H1 (cell line): ENCODE measurements around the gene AK2. TPM values are rescaled to one million over a fixed set of nuclear protein-coding genes. Genes with fewer than 3 reads are reported as not detected.

ENCODE experiments used
- CTCF ChIA-PET: fragments of 300-600 bp; sonication (Branson Sonifier 250); formaldehyde crosslinking; loops from one replicate; lab custom pipeline; 2021; ENCODE audit not compliant: partially characterized antibody; lab: Charles Lee
- POLR2A ChIA-PET: fragments of 300-600 bp; sonication (Branson Sonifier 250); formaldehyde crosslinking; loops from one replicate; lab custom pipeline; 2021; ENCODE audit warnings: inconsistent platforms; ENCODE audit not compliant: partially characterized antibody; lab: Charles Lee
- DNase-seq, 2 experiments: peaks; one replicate each; pipeline versions ENCODE4 v3.0.0 to v3.0.0-alpha.2; 2010 to 2022; ENCODE audit warnings: low spot score in 2 of 2, low read depth in 1 of 2, mixed read lengths in 1 of 2
- FAIRE-seq: peaks from 2 replicates; lab custom pipeline; 2011; peaks lifted over from hg19 to GRCh38; lab: Jason Lieb, UNC
- H2AFZ ChIP-seq: 2 replicates; pipeline ENCODE4 v1.8.1; 2012; ENCODE audit warnings: low read length, inconsistent platforms
- H2AK5ac ChIP-seq: 2 replicates; pipeline ENCODE4 v1.6.1; 2013; ENCODE audit warnings: low read depth, low read length
- H2BK120ac ChIP-seq: replicated peaks from 2 replicates; pipeline ENCODE3; 2013; ENCODE audit warnings: low read depth, low read length, inconsistent platforms
- H2BK12ac ChIP-seq: 2 replicates; pipeline ENCODE4 v1.6.1; 2013; ENCODE audit warnings: low read depth, low read length
- H2BK15ac ChIP-seq: 2 replicates; pipeline ENCODE4 v1.6.1; 2013; ENCODE audit warnings: low read length
- H2BK20ac ChIP-seq: 2 replicates; pipeline ENCODE4 v1.6.1; 2013; ENCODE audit warnings: low read length
- H2BK5ac ChIP-seq: 2 replicates; pipeline ENCODE4 v1.6.1; 2013; ENCODE audit warnings: low read depth, low read length
- H3K14ac ChIP-seq: 2 replicates; pipeline ENCODE4 v1.6.1; 2013; ENCODE audit warnings: inconsistent platforms; ENCODE audit not compliant: insufficient read length
- H3K18ac ChIP-seq: 2 replicates; pipeline ENCODE4 v1.6.1; 2013; ENCODE audit warnings: low read length; ENCODE audit errors: extremely low read depth
- H3K23ac ChIP-seq: 2 replicates; pipeline ENCODE4 v1.6.1; 2013; ENCODE audit warnings: inconsistent platforms; ENCODE audit not compliant: insufficient read length
- H3K23me2 ChIP-seq: 2 replicates; pipeline ENCODE4 v1.6.1; 2013; ENCODE audit warnings: low read depth, low read length
- H3K27ac ChIP-seq: 2 replicates; pipeline ENCODE4 v1.6.1; 2011; ENCODE audit warnings: low read depth, low read length, inconsistent platforms
- H3K27me3 ChIP-seq, 4 experiments: replicated peaks in 1 of 4; 1 replicate in 1 of 4; 2 replicates in 3 of 4; pipeline versions ENCODE4 v1.6.1 to v1.8.1; 2011 to 2013; ENCODE audit warnings: low read length in 3 of 4, mild to moderate bottlenecking in 3 of 4, inconsistent platforms in 2 of 4, mixed read lengths in 2 of 4, moderate library complexity in 1 of 4; ENCODE audit not compliant: control insufficient read depth in 3 of 4, insufficient read depth in 3 of 4; ENCODE audit errors: extremely low read depth in 1 of 4
- H3K36me3 ChIP-seq, 4 experiments: 2 replicates each; pipeline versions ENCODE4 v1.6.1 to v1.8.1; 2011 to 2013; ENCODE audit warnings: mild to moderate bottlenecking in 4 of 4, low read length in 3 of 4, moderate library complexity in 2 of 4, control low read depth in 1 of 4, inconsistent platforms in 1 of 4; ENCODE audit not compliant: insufficient read depth in 4 of 4, control insufficient read depth in 2 of 4
- H3K4ac ChIP-seq: replicated peaks from 2 replicates; pipeline ENCODE3; 2013; ENCODE audit warnings: low read length, low read depth, mixed read lengths, inconsistent platforms; ENCODE audit not compliant: insufficient read length
- H3K4me1 ChIP-seq, 4 experiments: replicated peaks in 1 of 4; 1 replicate in 1 of 4; 2 replicates in 3 of 4; pipeline versions ENCODE4 v1.6.1 to v1.8.1; 2011 to 2013; ENCODE audit warnings: low read length in 3 of 4, inconsistent platforms in 2 of 4, mixed read lengths in 1 of 4; ENCODE audit not compliant: insufficient read depth in 4 of 4, control insufficient read depth in 3 of 4
- H3K4me2 ChIP-seq, 2 experiments: 2 replicates each; pipeline versions ENCODE4 v1.6.1 to v1.8.1; 2011 to 2013; ENCODE audit warnings: low read depth in 2 of 2, low read length in 2 of 2, control low read depth in 1 of 2, inconsistent platforms in 1 of 2, mild to moderate bottlenecking in 1 of 2; ENCODE audit not compliant: insufficient read depth in 1 of 2
- H3K4me3 ChIP-seq, 4 experiments: fragments of 200-600, 300-600 bp in 1 of 4; sonication (generic), shearing (Covaris generic), sonication (Bioruptor Twin) in 1 of 4; 2 replicates each; pipeline versions ENCODE4 v1.5.1 to v1.8.1; 2011 to 2016; ENCODE audit warnings: low read length in 4 of 4, low read depth in 3 of 4, control low read depth in 2 of 4, inconsistent platforms in 2 of 4, mild to moderate bottlenecking in 2 of 4, mixed read lengths in 1 of 4, moderate library complexity in 1 of 4; ENCODE audit not compliant: insufficient read depth in 2 of 4; ENCODE audit errors: extremely low read depth in 1 of 4
- H3K56ac ChIP-seq: replicated peaks from 2 replicates; pipeline ENCODE3; 2013; ENCODE audit warnings: low read depth, mild to moderate bottlenecking, mixed read lengths, low read length, inconsistent platforms; ENCODE audit not compliant: insufficient read length
- H3K79me1 ChIP-seq: 2 replicates; pipeline ENCODE4 v1.6.1; 2013; ENCODE audit warnings: low read depth, low read length, control low read depth
- H3K79me2 ChIP-seq, 2 experiments: 2 replicates each; pipeline versions ENCODE4 v1.6.1 to v1.8.1; 2012 to 2013; ENCODE audit warnings: low read length in 2 of 2, mild to moderate bottlenecking in 2 of 2, inconsistent platforms in 1 of 2; ENCODE audit not compliant: insufficient read depth in 2 of 2, control insufficient read depth in 1 of 2
- H3K9ac ChIP-seq, 4 experiments: replicated peaks in 1 of 4; 1 replicate in 1 of 4; 2 replicates in 3 of 4; pipeline versions ENCODE4 v1.6.1 to v1.8.1; 2011 to 2013; ENCODE audit warnings: low read depth in 3 of 4, low read length in 3 of 4, control low read depth in 2 of 4, mild to moderate bottlenecking in 2 of 4, moderate library complexity in 2 of 4, inconsistent platforms in 1 of 4; ENCODE audit errors: extremely low read depth in 1 of 4
- H3K9me3 ChIP-seq, 2 experiments: 2 replicates each; pipeline versions ENCODE4 v1.6.1 to v1.8.1; 2012 to 2013; ENCODE audit warnings: mild to moderate bottlenecking in 2 of 2, moderate library complexity in 2 of 2, control low read depth in 1 of 2, inconsistent platforms in 1 of 2, low read depth in 1 of 2, low read length in 1 of 2, mixed read lengths in 1 of 2; ENCODE audit not compliant: insufficient read depth in 2 of 2
- H4K20me1 ChIP-seq, 2 experiments: replicated peaks in 1 of 2; 2 replicates each; pipeline versions ENCODE3 to v1.8.1; 2011 to 2013; ENCODE audit warnings: inconsistent platforms in 2 of 2, low read length in 2 of 2, mild to moderate bottlenecking in 1 of 2; ENCODE audit not compliant: insufficient read depth in 2 of 2, control insufficient read depth in 1 of 2
- H4K5ac ChIP-seq: 2 replicates; pipeline ENCODE4 v1.6.1; 2013; ENCODE audit warnings: low read length, low read depth, mixed read lengths, inconsistent platforms; ENCODE audit not compliant: insufficient read length
- H4K8ac ChIP-seq: 2 replicates; pipeline ENCODE4 v1.8.0; 2013; ENCODE audit warnings: mild to moderate bottlenecking, moderate library complexity, low read length, inconsistent platforms; ENCODE audit not compliant: insufficient read depth; ENCODE audit errors: extremely low read depth
- H4K91ac ChIP-seq: replicated peaks from 2 replicates; pipeline ENCODE3; 2013; ENCODE audit warnings: low read length, mixed read lengths, inconsistent platforms; ENCODE audit not compliant: insufficient read length
- POLR2A ChIP-seq, 2 experiments: IDR thresholded peaks; 1 replicate in 1 of 2; 2 replicates in 1 of 2; pipeline ENCODE4 v1.6.1; 2011; ENCODE audit warnings: low read depth in 2 of 2, low read length in 2 of 2, mild to moderate bottlenecking in 2 of 2; ENCODE audit errors: control extremely low read depth in 1 of 2
- RAD21 ChIP-seq, 2 experiments: IDR thresholded peaks in 1 of 2; conservative IDR thresholded peaks in 1 of 2; 2 replicates each; pipeline ENCODE4 v1.6.1; 2011; ENCODE audit warnings: low read depth in 2 of 2, low read length in 2 of 2, improper control_type of control experiment in 1 of 2, inconsistent platforms in 1 of 2, mild to moderate bottlenecking in 1 of 2, moderate library complexity in 1 of 2
- WGBS, 2 experiments: shearing (Covaris generic) in 1 of 2; methylation state at CpG; one replicate each; pipeline versions ENCODE4 v1.1.6 to v1.1.7; 2013 to 2015; ENCODE audit warnings: low lambda C conversion rate in 2 of 2, mixed read lengths in 2 of 2, inconsistent platforms in 1 of 2, low coverage in 1 of 2, missing lambda C conversion rate in 1 of 2; ENCODE audit not compliant: insufficient replicate concordance in 2 of 2, insufficient coverage in 1 of 2, insufficient read length in 1 of 2; ENCODE audit errors: extremely low coverage in 1 of 2, missing lambda C conversion rate in 1 of 2; 5-methylcytosine and 5-hydroxymethylcytosine counted together
- polyA plus RNA-seq, 7 experiments: library from polyadenylated mRNA; depleted of rRNA in 3 of 7; stranded (reverse) in 5 of 7; unstranded in 2 of 7; fragments of >200 nt in 5 of 7; fragments of 200-250 nt in 2 of 7; gene quantifications; 1 replicate in 5 of 7; 2 replicates in 1 of 7; 4 replicates in 1 of 7; pipeline versions ENCODE4 v1.2.1 to v1.2.3, GENCODE V29; 2011 to 2013; ENCODE audit warnings: missing spikeins in 2 of 7, mixed read lengths in 2 of 7
- total RNA-seq: library from RNA; stranded (reverse); fragmentation: NEBNext Ultra II Directional; extraction: Animal tissue kit (Norgen Biotek cat#: 25700); gene quantifications from 2 replicates; pipeline ENCODE4 v1.2.1, GENCODE V29; 2021
- TF ChIP-seq, protein P1 (sequence below), 3 experiments: IDR thresholded peaks; 1 replicate in 2 of 3; 2 replicates in 1 of 3; pipeline versions ENCODE4 v1.5.1 to v1.6.1; 2011; ENCODE audit warnings: low read length in 3 of 3, mild to moderate bottlenecking in 3 of 3, inconsistent platforms in 2 of 3, low read depth in 1 of 3, moderate library complexity in 1 of 3; ENCODE audit not compliant: insufficient read depth in 1 of 3; ENCODE audit errors: control extremely low read depth in 1 of 3

Gene AK2
- total and polyA plus RNA-seq, 2 of the 8 experiments (the other 6 are each of a cell fraction or from before 2014, with no cell fraction given), result 92.3 to 137 TPM

DNA sequence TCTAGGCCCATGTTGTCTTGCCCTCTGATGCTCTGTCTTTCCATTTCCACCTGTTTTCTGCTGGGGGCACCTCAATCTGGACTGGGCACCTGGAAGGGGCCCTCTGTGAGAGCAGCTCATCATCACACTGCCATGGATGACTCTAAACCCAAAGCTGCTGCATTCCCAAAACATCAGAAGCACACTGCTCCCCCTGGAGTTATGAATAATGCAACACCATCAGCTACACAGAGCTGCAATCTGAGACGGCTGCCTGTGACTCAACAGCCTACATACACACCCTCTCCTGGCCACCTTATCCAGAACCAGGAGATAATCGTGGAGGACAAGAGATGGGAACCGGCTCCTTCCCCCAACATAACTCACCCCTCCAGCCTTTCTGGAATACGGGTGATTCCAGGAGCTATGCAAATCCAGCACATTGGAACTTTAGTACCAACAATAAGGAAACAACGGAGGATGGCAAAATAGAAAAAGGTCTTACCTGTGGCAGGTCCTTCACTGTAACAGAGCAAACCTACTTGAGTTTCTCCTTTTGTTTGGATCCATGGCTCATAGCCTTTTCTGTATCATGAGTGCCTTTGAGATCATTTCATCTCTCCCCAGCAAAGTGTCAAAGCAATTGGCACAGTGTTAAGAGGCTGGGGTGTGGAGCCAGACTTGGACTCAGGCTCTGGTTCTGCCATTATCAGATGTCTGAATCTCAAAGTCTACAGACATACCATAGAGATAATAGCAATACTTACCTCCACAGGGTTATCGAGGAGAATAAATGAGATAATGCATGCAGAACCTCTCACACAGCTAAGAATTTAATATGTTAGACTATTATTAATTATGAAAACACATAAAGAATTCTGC, 29.3 kb downstream of the AK2 start:
- CTCF ChIA-PET, result interaction anchor here (0.7 to 6.6 kb wide), 16 partner anchors 7 to 95 kb away, joined by 3 to 64 read pairs (median 3); no protein-coding TSS in a partner anchor
- H3K79me2 ChIP-seq, result no peaks in the 10 kb centered on the region
- no peak overlapping the region for H4K5ac ChIP-seq
- H3K23me2 ChIP-seq, result no peaks in the 10 kb centered on the region
- H3K4ac ChIP-seq, result no peak overlapping the region
- no peak overlapping the region for H3K23ac ChIP-seq
- POLR2A ChIA-PET, result interaction anchor here (0.9 to 4.2 kb wide), 5 partner anchors 8 to 82 kb away, joined by 3 to 21 read pairs (median 4); partner anchors contain the start of gene RNF19B
- H2AK5ac ChIP-seq, result no peak overlapping the region
- H4K91ac ChIP-seq, result no peak overlapping the region
- H3K56ac ChIP-seq, result no peak overlapping the region
- H3K18ac ChIP-seq, result no peak overlapping the region
- peaks cover 0 to 4% (median 2%) of the 10 kb centered on the region in 4 experiments; a peak in 4 of 7 replicates for H3K4me1 ChIP-seq
- no peak overlapping the region for H3K14ac ChIP-seq
- H3K4me2 ChIP-seq, result no peak overlapping the region
- H2BK12ac ChIP-seq, result no peak overlapping the region
- H3K9ac ChIP-seq, result no peak overlapping the region
- peaks cover 21 to 40% (median 31%) of the 10 kb centered on the region in 4 experiments for H3K36me3 ChIP-seq
- DNase-seq (no peak), FAIRE-seq (no peak)
- TF ChIP-seq RAD21 (IDR thresholded peaks at IDR 0.05 in 1 of 2, conservative IDR thresholded peaks at IDR 0.05 in 1 of 2; ENCODE audit: low read depth in 2 of 2, low read length in 2 of 2) (peak; percentile 17 to 44; a peak in 3 of 4 replicates), POLR2A (IDR thresholded peaks at IDR 0.05; ENCODE audit: control extremely low read depth in 1 of 2, low read depth in 2 of 2, low read length in 2 of 2) (no peak)
- TF ChIP-seq, protein P1, sequence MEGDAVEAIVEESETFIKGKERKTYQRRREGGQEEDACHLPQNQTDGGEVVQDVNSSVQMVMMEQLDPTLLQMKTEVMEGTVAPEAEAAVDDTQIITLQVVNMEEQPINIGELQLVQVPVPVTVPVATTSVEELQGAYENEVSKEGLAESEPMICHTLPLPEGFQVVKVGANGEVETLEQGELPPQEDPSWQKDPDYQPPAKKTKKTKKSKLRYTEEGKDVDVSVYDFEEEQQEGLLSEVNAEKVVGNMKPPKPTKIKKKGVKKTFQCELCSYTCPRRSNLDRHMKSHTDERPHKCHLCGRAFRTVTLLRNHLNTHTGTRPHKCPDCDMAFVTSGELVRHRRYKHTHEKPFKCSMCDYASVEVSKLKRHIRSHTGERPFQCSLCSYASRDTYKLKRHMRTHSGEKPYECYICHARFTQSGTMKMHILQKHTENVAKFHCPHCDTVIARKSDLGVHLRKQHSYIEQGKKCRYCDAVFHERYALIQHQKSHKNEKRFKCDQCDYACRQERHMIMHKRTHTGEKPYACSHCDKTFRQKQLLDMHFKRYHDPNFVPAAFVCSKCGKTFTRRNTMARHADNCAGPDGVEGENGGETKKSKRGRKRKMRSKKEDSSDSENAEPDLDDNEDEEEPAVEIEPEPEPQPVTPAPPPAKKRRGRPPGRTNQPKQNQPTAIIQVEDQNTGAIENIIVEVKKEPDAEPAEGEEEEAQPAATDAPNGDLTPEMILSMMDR (IDR thresholded peaks at IDR 0.05; ENCODE audit: control extremely low read depth in 1 of 3, insufficient read depth in 1 of 3, low read depth in 1 of 3, low read length in 3 of 3), result peak in 2 of 3 experiments; percentile 19 to 38; a peak in 3 of 4 replicates
- no peak overlapping the region for H2BK20ac ChIP-seq
- H3K9me3 ChIP-seq, result no peaks in the 10 kb centered on the region
- 89% methylated on average over 6 of the region's 6 CpGs; no CpG with 5 or more reads in 1 of the 2 experiments for WGBS, 2 experiments
- no peak overlapping the region for H2BK15ac ChIP-seq
- no peak overlapping the region for H3K4me3 ChIP-seq
- H2AFZ ChIP-seq, result no peak overlapping the region
- H3K27ac ChIP-seq, result no peak overlapping the region
- H3K79me1 ChIP-seq, result no peaks in the 10 kb centered on the region
- peaks cover 0 to 7% of the 10 kb centered on the region in 2 experiments for H4K20me1 ChIP-seq
- no peaks in the 10 kb centered on the region for H3K27me3 ChIP-seq
- H2BK5ac ChIP-seq, result no peak overlapping the region
- no peak overlapping the region for H2BK120ac ChIP-seq
- H4K8ac ChIP-seq, result no peak overlapping the region
